ENCODE measurements around the gene TRAPPC13.

DNA sequence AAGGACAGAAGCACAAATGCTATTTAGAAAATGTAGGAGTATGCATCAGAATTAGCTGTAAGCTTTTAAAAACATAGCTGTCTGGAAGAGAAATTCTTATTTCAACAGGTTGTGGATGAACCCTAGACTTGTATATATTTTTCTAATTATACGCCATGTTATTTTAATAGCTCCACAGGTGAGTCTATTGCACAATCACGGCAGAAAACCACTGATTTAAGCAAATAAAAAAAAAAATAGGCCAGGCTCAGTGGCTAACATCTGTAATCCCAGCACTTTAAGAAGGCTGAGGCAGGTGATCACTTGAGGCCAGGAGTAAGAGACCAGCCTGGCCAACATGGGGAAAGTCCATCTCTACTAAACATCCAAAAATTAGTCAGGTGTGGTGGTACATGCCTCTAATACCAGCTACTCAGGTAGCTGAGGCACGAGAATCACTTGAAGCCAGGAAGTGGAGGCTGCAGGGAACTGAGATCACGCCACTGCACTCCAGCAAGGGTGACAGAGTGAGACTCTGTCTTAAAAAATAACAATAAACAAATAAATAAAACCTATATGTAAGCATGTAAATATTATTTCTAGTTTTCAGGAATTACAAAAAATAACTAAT is 12.4 kb upstream of the TRAPPC13 start:
- TF ChIP-seq, protein P1, sequence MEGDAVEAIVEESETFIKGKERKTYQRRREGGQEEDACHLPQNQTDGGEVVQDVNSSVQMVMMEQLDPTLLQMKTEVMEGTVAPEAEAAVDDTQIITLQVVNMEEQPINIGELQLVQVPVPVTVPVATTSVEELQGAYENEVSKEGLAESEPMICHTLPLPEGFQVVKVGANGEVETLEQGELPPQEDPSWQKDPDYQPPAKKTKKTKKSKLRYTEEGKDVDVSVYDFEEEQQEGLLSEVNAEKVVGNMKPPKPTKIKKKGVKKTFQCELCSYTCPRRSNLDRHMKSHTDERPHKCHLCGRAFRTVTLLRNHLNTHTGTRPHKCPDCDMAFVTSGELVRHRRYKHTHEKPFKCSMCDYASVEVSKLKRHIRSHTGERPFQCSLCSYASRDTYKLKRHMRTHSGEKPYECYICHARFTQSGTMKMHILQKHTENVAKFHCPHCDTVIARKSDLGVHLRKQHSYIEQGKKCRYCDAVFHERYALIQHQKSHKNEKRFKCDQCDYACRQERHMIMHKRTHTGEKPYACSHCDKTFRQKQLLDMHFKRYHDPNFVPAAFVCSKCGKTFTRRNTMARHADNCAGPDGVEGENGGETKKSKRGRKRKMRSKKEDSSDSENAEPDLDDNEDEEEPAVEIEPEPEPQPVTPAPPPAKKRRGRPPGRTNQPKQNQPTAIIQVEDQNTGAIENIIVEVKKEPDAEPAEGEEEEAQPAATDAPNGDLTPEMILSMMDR (IDR thresholded peaks at IDR 0.05; ENCODE audit: borderline replicate concordance, extremely low read depth, low read length, poor library complexity, severe bottlenecking), result no peak
- TF ChIP-seq EZH2 (IDR thresholded peaks at IDR 0.05; ENCODE audit: borderline replicate concordance, low read depth, low read length, severe bottlenecking), result no peak
